PC-3 (cell line): ENCODE measurements around the gene NOS2.
A peak's percentile ranks its signal among the peaks of the same experiment; 100 is the strongest.

Source experiments
- EZH2 ChIP-seq: fragments of 300-600 bp; sonication (generic); IDR thresholded peaks from one replicate; pipeline ENCODE4 v1.6.1; 2017; ENCODE audit warnings: antibody characterized with exemption, mild to moderate bottlenecking, low read length; ENCODE audit not compliant: unreplicated experiment
- EZH2phosphoT487 ChIP-seq: fragments of 300-600 bp; sonication (generic); IDR thresholded peaks from 2 replicates; pipeline ENCODE4 v1.6.1; 2018; ENCODE audit warnings: mild to moderate bottlenecking, antibody characterized with exemption, low read length, borderline replicate concordance
- TF ChIP-seq, protein P1 (sequence below): fragments of 300-600 bp; sonication (generic); conservative IDR thresholded peaks from 2 replicates; pipeline ENCODE4 v1.5.1; 2017; ENCODE audit warnings: antibody characterized with exemption, low read depth, mild to moderate bottlenecking, low read length

DNA sequence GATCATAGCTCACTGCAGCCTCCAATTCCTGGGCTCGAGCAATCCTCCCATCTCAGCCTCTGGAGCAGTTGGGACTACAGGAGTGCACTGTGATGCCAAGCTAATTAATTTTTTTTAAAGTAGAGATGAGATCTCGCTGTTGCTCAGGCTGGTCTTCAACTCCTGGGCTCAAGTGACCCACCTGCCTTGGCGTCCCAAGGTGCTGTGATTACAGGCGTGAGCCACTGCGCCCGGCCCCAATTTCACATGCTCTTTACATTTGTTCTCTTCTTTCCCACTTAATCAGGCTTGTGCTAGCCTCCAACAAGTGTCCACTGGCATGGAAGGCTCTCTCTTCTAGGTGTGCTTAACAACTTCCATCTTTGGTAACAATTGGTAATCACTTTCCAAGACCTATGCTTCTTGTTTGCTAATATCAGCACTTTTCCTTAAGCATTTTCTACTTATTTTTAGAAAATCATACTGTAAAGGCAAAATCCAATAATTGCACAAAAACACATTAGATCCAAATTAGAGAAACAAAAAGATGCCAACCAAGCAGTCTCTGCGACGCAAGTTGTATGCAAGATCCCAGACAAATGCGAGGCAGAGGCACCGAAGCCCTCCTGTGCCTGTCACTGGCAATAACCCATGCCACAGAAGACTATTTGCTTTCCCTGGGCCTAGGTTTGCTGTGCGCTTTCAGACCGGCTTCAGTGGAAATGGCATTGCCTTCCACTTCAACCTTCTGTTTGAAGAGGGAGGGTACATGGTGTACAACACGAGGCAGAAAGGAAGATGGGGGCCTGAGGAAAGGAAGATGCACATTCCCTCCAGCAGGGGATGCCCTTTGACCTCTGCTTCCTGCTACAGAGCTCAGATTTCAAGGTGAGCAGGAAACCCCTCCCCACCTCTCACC, 52.6 kb downstream of the NOS2 start:
- TF ChIP-seq, protein P1, sequence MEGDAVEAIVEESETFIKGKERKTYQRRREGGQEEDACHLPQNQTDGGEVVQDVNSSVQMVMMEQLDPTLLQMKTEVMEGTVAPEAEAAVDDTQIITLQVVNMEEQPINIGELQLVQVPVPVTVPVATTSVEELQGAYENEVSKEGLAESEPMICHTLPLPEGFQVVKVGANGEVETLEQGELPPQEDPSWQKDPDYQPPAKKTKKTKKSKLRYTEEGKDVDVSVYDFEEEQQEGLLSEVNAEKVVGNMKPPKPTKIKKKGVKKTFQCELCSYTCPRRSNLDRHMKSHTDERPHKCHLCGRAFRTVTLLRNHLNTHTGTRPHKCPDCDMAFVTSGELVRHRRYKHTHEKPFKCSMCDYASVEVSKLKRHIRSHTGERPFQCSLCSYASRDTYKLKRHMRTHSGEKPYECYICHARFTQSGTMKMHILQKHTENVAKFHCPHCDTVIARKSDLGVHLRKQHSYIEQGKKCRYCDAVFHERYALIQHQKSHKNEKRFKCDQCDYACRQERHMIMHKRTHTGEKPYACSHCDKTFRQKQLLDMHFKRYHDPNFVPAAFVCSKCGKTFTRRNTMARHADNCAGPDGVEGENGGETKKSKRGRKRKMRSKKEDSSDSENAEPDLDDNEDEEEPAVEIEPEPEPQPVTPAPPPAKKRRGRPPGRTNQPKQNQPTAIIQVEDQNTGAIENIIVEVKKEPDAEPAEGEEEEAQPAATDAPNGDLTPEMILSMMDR = peak; percentile 34; the same call in 1 of the 2 replicates
- no peak for TF ChIP-seq EZH2phosphoT487
- TF ChIP-seq EZH2 = no peak
